ENCODE measurements around the gene GATA5.

- TF ChIP-seq POLR2AphosphoS5 (IDR thresholded peaks at IDR 0.05; ENCODE audit: low read depth, low read length), result no peak
- no peak for TF ChIP-seq CTCF (IDR thresholded peaks at IDR 0.05)
- no peak for TF ChIP-seq SIN3A (IDR thresholded peaks at IDR 0.05; ENCODE audit: borderline replicate concordance, low read depth, low read length)
- no peak for TF ChIP-seq RCOR1 (IDR thresholded peaks at IDR 0.05; ENCODE audit: low read length)
- no peak for TF ChIP-seq EP300 (IDR thresholded peaks at IDR 0.05; ENCODE audit: borderline replicate concordance in 1 of 2, low read depth in 1 of 2, low read length in 1 of 2)
- TF ChIP-seq FOXM1 (IDR thresholded peaks at IDR 0.05; ENCODE audit: low read depth), result no peak
- TF ChIP-seq MXI1 (IDR thresholded peaks at IDR 0.05; ENCODE audit: low read depth, low read length), result no peak
- TF ChIP-seq JUND (IDR thresholded peaks at IDR 0.05), result no peak
- TF ChIP-seq RAD21 (IDR thresholded peaks at IDR 0.05; ENCODE audit: low read length), result no peak
- no peak for TF ChIP-seq GATA2 (CRISPR knock-in tag; IDR thresholded peaks at IDR 0.05)
Measured at GRCh38 chr20:62439218-62439617, 36.6 kb downstream of the GATA5 start.
